B cell (primary cell): Measurements from ENCODE around the gene EPHA10. TPM values are rescaled to one million over a fixed set of nuclear protein-coding genes. Genes with fewer than 3 reads are reported as not detected.

ENCODE experiments used
- ATAC-seq: fragments of 200-7000 bp; cut with Tn5 transposase; one replicate; pipeline ENCODE4 v1.10.0; 2021; ENCODE audit warnings: low read depth, mild to moderate bottlenecking, moderate number of reproducible peaks, moderate library complexity
- CTCF ChIA-PET: fragments of 350-600 bp; sonication (Branson Sonifier 250); formaldehyde crosslinking; loops from one replicate; lab custom pipeline; 2021; ENCODE audit warnings: antibody characterized with exemption, inconsistent platforms; lab: Charles Lee
- POLR2A ChIA-PET: fragments of 350-600 bp; sonication (Branson Sonifier 250); formaldehyde crosslinking; loops from one replicate; lab custom pipeline; 2021; ENCODE audit warnings: antibody characterized with exemption; lab: Charles Lee
- DNase-seq: peaks from one replicate; pipeline ENCODE4 v3.0.0; 2013
- H2AFZ ChIP-seq: 2 replicates; pipeline ENCODE4 v1.6.1; 2012; ENCODE audit warnings: mild to moderate bottlenecking, low read depth, low read length; ENCODE audit not compliant: insufficient read depth, poor library complexity, severe bottlenecking
- H3K27ac ChIP-seq, 2 donors: 1 replicate in 1 of 2; 2 replicates in 1 of 2; pipeline ENCODE4 v1.5.1; 2012 to 2013; ENCODE audit warnings: low read length in 2 of 2, mild to moderate bottlenecking in 2 of 2, moderate library complexity in 1 of 2
- H3K27me3 ChIP-seq, 4 experiments: fragments of 200-600 bp in 1 of 4; sonication (generic) in 1 of 4; replicated peaks in 1 of 4; 1 replicate in 2 of 4; 2 replicates in 2 of 4; pipeline versions ENCODE4 v1.6.1 to v1.7.0; 2013 to 2016; ENCODE audit warnings: low read length in 3 of 4, mild to moderate bottlenecking in 2 of 4, mixed read lengths in 1 of 4, moderate library complexity in 1 of 4; ENCODE audit not compliant: insufficient read depth in 4 of 4, control insufficient read depth in 3 of 4; ENCODE audit errors: control extremely low read depth in 1 of 4
- H3K36me3 ChIP-seq, 2 experiments: replicated peaks in 1 of 2; 1 replicate in 1 of 2; 2 replicates in 1 of 2; pipeline versions ENCODE4 v1.6.1 to v1.7.1; 2013; ENCODE audit warnings: low read length in 1 of 2; ENCODE audit not compliant: insufficient read depth in 2 of 2, control insufficient read depth in 1 of 2; ENCODE audit errors: control extremely low read depth in 1 of 2, extremely low read depth in 1 of 2
- H3K4me1 ChIP-seq, 2 donors: fragments of 200-600 bp in 1 of 2; sonication (generic) in 1 of 2; 1 replicate in 1 of 2; 2 replicates in 1 of 2; pipeline versions ENCODE4 v1.5.1 to v1.6.1; 2013 to 2017; ENCODE audit warnings: low read length in 2 of 2; ENCODE audit not compliant: control insufficient read depth in 2 of 2, insufficient read depth in 2 of 2
- H3K4me2 ChIP-seq: replicated peaks from 2 replicates; pipeline ENCODE3; 2012; ENCODE audit warnings: mild to moderate bottlenecking, low read depth, low read length; ENCODE audit not compliant: poor library complexity, severe bottlenecking
- H3K4me3 ChIP-seq, 5 experiments: fragments of 200-600 bp in 1 of 5; sonication (generic) in 1 of 5; 1 replicate in 3 of 5; 2 replicates in 2 of 5; pipeline versions ENCODE4 v1.5.1 to v1.7.0; 2011 to 2016; ENCODE audit warnings: low read length in 4 of 5, mild to moderate bottlenecking in 4 of 5, low read depth in 2 of 5, control low read depth in 1 of 5, moderate library complexity in 1 of 5; ENCODE audit not compliant: insufficient read depth in 1 of 5; ENCODE audit errors: control extremely low read depth in 1 of 5, extremely low read depth in 1 of 5
- H3K79me2 ChIP-seq: fragments of 200-600 bp; sonication (generic); one replicate; pipeline ENCODE4 v1.6.0; 2016; ENCODE audit warnings: low read length; ENCODE audit not compliant: control insufficient read depth, insufficient read depth
- H3K9ac ChIP-seq: fragments of 200-600 bp; sonication (generic); 2 replicates; pipeline ENCODE4 v1.6.1; 2017; ENCODE audit warnings: mild to moderate bottlenecking, low read length, moderate library complexity
- H3K9me3 ChIP-seq, 3 donors: one replicate each; pipeline versions ENCODE4 v1.6.1 to v1.7.1; 2013; ENCODE audit warnings: low read length in 2 of 3; ENCODE audit not compliant: control insufficient read depth in 2 of 3, insufficient read depth in 1 of 3; ENCODE audit errors: control extremely low read depth in 1 of 3
- H4K20me1 ChIP-seq: 2 replicates; pipeline ENCODE4 v1.6.0; 2012; ENCODE audit warnings: mild to moderate bottlenecking, low read length; ENCODE audit not compliant: insufficient read depth, control insufficient read depth, poor library complexity, severe bottlenecking
- H3K27ac Mint-ChIP-seq: one replicate; pipeline ENCODE4 v1.8.0; 2021; ENCODE audit warnings: mixed read lengths
- H3K27me3 Mint-ChIP-seq: one replicate; pipeline ENCODE4 v1.8.0; 2021; ENCODE audit warnings: mixed read lengths
- H3K4me1 Mint-ChIP-seq: one replicate; pipeline ENCODE4 v1.8.0; 2021; ENCODE audit warnings: mixed read lengths
- H3K4me3 Mint-ChIP-seq: one replicate; pipeline ENCODE4 v1.8.0; 2021; ENCODE audit warnings: mixed read lengths
- H3K9me3 Mint-ChIP-seq: one replicate; pipeline ENCODE4 v1.8.0; 2022; ENCODE audit warnings: mixed read lengths; ENCODE audit not compliant: insufficient read depth
- CTCF ChIP-seq: fragments of 200-600 bp; IDR thresholded peaks from one replicate; pipeline ENCODE4 v1.8.0; 2022; ENCODE audit warnings: antibody characterized with exemption, mild to moderate bottlenecking
- EZH2 ChIP-seq: IDR thresholded peaks from 2 replicates; pipeline ENCODE4 v1.6.1; 2012; ENCODE audit warnings: borderline replicate concordance, low read depth, mild to moderate bottlenecking, moderate library complexity, low read length; ENCODE audit not compliant: insufficient read depth, poor library complexity, severe bottlenecking
- WGBS: methylation state at CpG from one replicate; pipeline ENCODE4 v1.1.5; 2013; ENCODE audit warnings: missing lambda C conversion rate; ENCODE audit not compliant: insufficient coverage; 5-methylcytosine and 5-hydroxymethylcytosine counted together
- intact Hi-C: fragments of 100-400 bp; cut with micrococcal nuclease; formaldehyde crosslinking; loops from one replicate; pipeline ENCODE4 v1.10.0; 2022
- polyA plus RNA-seq: library from polyadenylated mRNA; depleted of rRNA; stranded (reverse); fragments of >200 nt; gene quantifications from 2 replicates; pipeline ENCODE4 v1.2.3, GENCODE V29; 2012
- total RNA-seq, 2 donors: library from RNA; stranded (reverse); fragments of 120-200 nt in 1 of 2; gene quantifications; 1 replicate in 1 of 2; 2 replicates in 1 of 2; pipeline versions ENCODE4 v1.2.3 to v1.2.4, GENCODE V29; 2013 to 2022

EPHA10 gene
- total and polyA plus RNA-seq, 2 donors (not counting 1 experiment from before 2014, with no cell fraction given), result 0.39 to 0.94 TPM

GRCh38 chr1:37813529-37814145, 48.7 kb upstream of the EPHA10 start:
- POLR2A ChIA-PET, result no interaction called here
- CTCF ChIA-PET, result interaction anchor here (0.9 kb wide), 1 partner anchor 46 kb away, joined by 3 read pairs; no protein-coding TSS in a partner anchor
- no peaks in the 10 kb centered on the region for H3K9me3 ChIP-seq
- ATAC-seq (no peak), DNase-seq (no peak)
- Mint-ChIP-seq H3K27ac (no peak overlapping the region), H3K27me3 (no peaks in the 10 kb centered on the region), H3K9me3 (no peaks in the 10 kb centered on the region), H3K4me1 (peaks cover 17% of the 10 kb centered on the region), H3K4me3 (no peak overlapping the region)
- no peak overlapping the region for H3K4me2 ChIP-seq
- TF ChIP-seq CTCF (no peak), EZH2 (no peak)
- H3K27ac ChIP-seq, result no peak overlapping the region
- H3K4me1 ChIP-seq, result peaks cover 6 to 14% of the 10 kb centered on the region in 2 donors
- H3K79me2 ChIP-seq, result peaks cover 21% of the 10 kb centered on the region
- no CpG with 5 or more reads among the region's 2 CpGs for WGBS
- no peaks in the 10 kb centered on the region for H3K27me3 ChIP-seq
- no peak overlapping the region for H2AFZ ChIP-seq
- H4K20me1 ChIP-seq, result no peaks in the 10 kb centered on the region
- H3K4me3 ChIP-seq, result no peak overlapping the region
- intact Hi-C loops, result no loop called here
- peaks cover 0 to 38% of the 10 kb centered on the region in 2 experiments for H3K36me3 ChIP-seq
- H3K9ac ChIP-seq, result no peak overlapping the region

GRCh38 chr1:37811027-37811655, 46.2 kb upstream of the EPHA10 start:
- WGBS, result 43% methylated on average over 4 of the region's 7 CpGs
- no peaks in the 10 kb centered on the region for H3K9me3 Mint-ChIP-seq
- peaks cover 33% of the 10 kb centered on the region for H3K4me1 Mint-ChIP-seq
- no peak overlapping the region for H3K4me3 Mint-ChIP-seq
- TF ChIP-seq EZH2 (no peak), CTCF (peak; percentile 92)
- Histone ChIP-seq H3K79me2 (peaks cover 36% of the 10 kb centered on the region), H3K27me3 (no peaks in the 10 kb centered on the region), H2AFZ (no peak overlapping the region), H3K9me3 (no peaks in the 10 kb centered on the region), H3K9ac (no peak overlapping the region), H3K36me3 (peaks cover 0 to 30% of the 10 kb centered on the region in 2 experiments), H3K4me1 (peaks cover 14 to 30% of the 10 kb centered on the region in 2 donors), H3K4me2 (no peak overlapping the region), H3K27ac (peak overlapping the region in 1 of 2 donors; percentile 23), H3K4me3 (no peak overlapping the region), H4K20me1 (peaks cover 15% of the 10 kb centered on the region)
- DNase-seq (peak; percentile 76), ATAC-seq (peak; percentile 28)
- H3K27me3 Mint-ChIP-seq, result no peaks in the 10 kb centered on the region
- CTCF ChIA-PET, result interaction anchor here (1.6 kb wide), 1 partner anchor 12 kb away, joined by 6 read pairs; no protein-coding TSS in a partner anchor
- POLR2A ChIA-PET, result no interaction called here
- peak overlapping the region; percentile 37 for H3K27ac Mint-ChIP-seq
- intact Hi-C loops, result loop anchor here (1.0 to 2.0 kb wide), 2 partner anchors 16 to 121 kb away; a partner anchor contains a TSS
